Measurements from ENCODE around the gene CD37. TPM values are rescaled to one million over a fixed set of nuclear protein-coding genes. Genes with fewer than 3 reads are reported as not detected.
A peak's percentile ranks its signal among the peaks of the same experiment; 100 is the strongest.
"Not testable (repeated sequence)": the region's sequence is repeated elsewhere in the genome, so short reads cannot be mapped to it uniquely, and the experiment has no call there.

The CD37 gene
- total RNA-seq, 2 experiments from 2014 or later, result 178 to 181 TPM

DNA sequence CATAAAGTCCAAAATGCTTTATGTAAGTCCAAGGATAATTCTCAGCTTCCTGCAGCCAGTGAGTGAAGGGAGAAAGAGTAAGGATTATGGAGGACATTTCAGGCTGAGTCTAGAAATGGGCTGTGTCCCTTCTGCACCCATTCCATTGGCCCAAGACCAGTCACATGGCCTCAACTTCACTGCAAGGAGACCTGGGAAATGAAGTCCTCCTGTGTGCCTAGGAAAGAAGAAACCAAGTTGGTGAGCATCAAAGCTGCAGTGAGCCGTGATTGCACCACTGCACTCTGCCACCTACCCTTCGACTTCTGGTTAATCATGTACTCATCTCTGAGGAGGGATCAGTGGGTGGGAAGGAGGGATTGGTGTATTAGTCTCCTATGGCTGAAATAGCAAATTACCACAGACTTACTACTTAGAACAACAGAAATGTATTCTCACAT lies 3.6 kb upstream of the CD37 start:
- POLR2A ChIA-PET, result interaction anchor here (0.6 to 1.8 kb wide), 2 partner anchors 16 to 122 kb away, joined by 4 to 6 read pairs; partner anchors contain the start of gene ALDH16A1

GRCh38 chr19:49332691-49333417 lies 2.4 kb upstream of the CD37 start:
- ChIA-PET POLR2A (interaction anchor here (0.8 to 1.8 kb wide), 2 partner anchors 30 to 120 kb away, joined by 3 to 6 read pairs; partner anchors contain the start of genes ALDH16A1 and TEAD2), CTCF (interaction anchor here (1.4 to 2.0 kb wide), 3 partner anchors 12 to 143 kb away, joined by 3 to 8 read pairs (median 4); no protein-coding TSS in a partner anchor)
- peak overlapping the region; percentile 99 for H3K27ac Mint-ChIP-seq
- peaks cover 72% of the 10 kb centered on the region for H3K4me1 Mint-ChIP-seq (ENCODE audit: low read depth)
- peak overlapping the region; percentile 76 for H3K4me3 Mint-ChIP-seq
- not testable (repeated sequence) for H3K9me3 Mint-ChIP-seq, DNase-seq, H3K27me3 Mint-ChIP-seq
- intact Hi-C loops (cut with micrococcal nuclease), result loop anchor here (5.0 kb wide), 2 partner anchors 119 to 139 kb away; partner anchors contain the start of genes ALDH16A1, FLT3LG and PIH1D1
- H3K36me3 Mint-ChIP-seq, result peaks cover 10% of the 10 kb centered on the region

More for the DNA sequence above, 3.6 kb upstream of the CD37 start:
- H3K9me3 Mint-ChIP-seq, result no peaks in the 10 kb centered on the region
- peaks cover 69% of the 10 kb centered on the region for H3K4me1 Mint-ChIP-seq (ENCODE audit: low read depth)
- intact Hi-C loops (cut with micrococcal nuclease), result loop anchor here (5.0 kb wide), 2 partner anchors 121 to 141 kb away; partner anchors contain the start of genes ALDH16A1, FLT3LG and PIH1D1
- H3K36me3 Mint-ChIP-seq, result peaks cover 4% of the 10 kb centered on the region
- H3K27me3 Mint-ChIP-seq, result no peaks in the 10 kb centered on the region
- peak overlapping the region; percentile 99 for H3K27ac Mint-ChIP-seq
- CTCF ChIA-PET, result interaction anchor here (0.9 to 7.5 kb wide), 3 partner anchors 13 to 66 kb away, joined by 3 to 40 read pairs (median 4); no protein-coding TSS in a partner anchor
- DNase-seq, result peak; percentile 80
- peak overlapping the region; percentile 43 for H3K4me3 Mint-ChIP-seq

GRCh38 chr19:49333418-49333805 lies 1.8 kb upstream of the CD37 start:
- Mint-ChIP-seq H3K9me3 (no peaks in the 10 kb centered on the region), H3K27me3 (no peaks in the 10 kb centered on the region), H3K27ac (peak overlapping the region; percentile 99), H3K4me1 (ENCODE audit: low read depth) (peaks cover 72% of the 10 kb centered on the region), H3K4me3 (peak overlapping the region; percentile 76), H3K36me3 (peaks cover 13% of the 10 kb centered on the region)
- intact Hi-C loops (cut with micrococcal nuclease), result loop anchor here (5.0 kb wide), 2 partner anchors 119 to 139 kb away; partner anchors contain the start of genes ALDH16A1, FLT3LG and PIH1D1
- peak; percentile 19 for DNase-seq
- CTCF ChIA-PET, result interaction anchor here (1.5 to 2.0 kb wide), 2 partner anchors 32 to 143 kb away, joined by 3 to 8 read pairs; no protein-coding TSS in a partner anchor
- POLR2A ChIA-PET, result interaction anchor here (0.8 kb wide), 1 partner anchor 29 kb away, joined by 3 read pairs; the partner anchor contains the start of gene TEAD2

- Mint-ChIP-seq H3K36me3 (peaks cover 18% of the 10 kb centered on the region), H3K27ac (peak overlapping the region; percentile 99), H3K9me3 (no peaks in the 10 kb centered on the region), H3K27me3 (no peaks in the 10 kb centered on the region), H3K4me1 (ENCODE audit: low read depth) (peaks cover 71% of the 10 kb centered on the region), H3K4me3 (peak overlapping the region; percentile 76)
- peak; percentile 84 for DNase-seq
- CTCF ChIA-PET, result interaction anchor here (1.2 to 2.0 kb wide), 3 partner anchors 32 to 142 kb away, joined by 3 to 8 read pairs (median 5); no protein-coding TSS in a partner anchor
- POLR2A ChIA-PET, result interaction anchor here (0.8 kb wide), 1 partner anchor 29 kb away, joined by 3 read pairs; the partner anchor contains the start of gene TEAD2
- intact Hi-C loops (cut with micrococcal nuclease), result loop anchor here (2.0 to 5.0 kb wide), 3 partner anchors 29 to 138 kb away; partner anchors contain the start of genes ALDH16A1, DKKL1, FLT3LG and PIH1D1
Observed at GRCh38 chr19:49333811-49334288, 1.4 kb upstream of the CD37 start.

DNA sequence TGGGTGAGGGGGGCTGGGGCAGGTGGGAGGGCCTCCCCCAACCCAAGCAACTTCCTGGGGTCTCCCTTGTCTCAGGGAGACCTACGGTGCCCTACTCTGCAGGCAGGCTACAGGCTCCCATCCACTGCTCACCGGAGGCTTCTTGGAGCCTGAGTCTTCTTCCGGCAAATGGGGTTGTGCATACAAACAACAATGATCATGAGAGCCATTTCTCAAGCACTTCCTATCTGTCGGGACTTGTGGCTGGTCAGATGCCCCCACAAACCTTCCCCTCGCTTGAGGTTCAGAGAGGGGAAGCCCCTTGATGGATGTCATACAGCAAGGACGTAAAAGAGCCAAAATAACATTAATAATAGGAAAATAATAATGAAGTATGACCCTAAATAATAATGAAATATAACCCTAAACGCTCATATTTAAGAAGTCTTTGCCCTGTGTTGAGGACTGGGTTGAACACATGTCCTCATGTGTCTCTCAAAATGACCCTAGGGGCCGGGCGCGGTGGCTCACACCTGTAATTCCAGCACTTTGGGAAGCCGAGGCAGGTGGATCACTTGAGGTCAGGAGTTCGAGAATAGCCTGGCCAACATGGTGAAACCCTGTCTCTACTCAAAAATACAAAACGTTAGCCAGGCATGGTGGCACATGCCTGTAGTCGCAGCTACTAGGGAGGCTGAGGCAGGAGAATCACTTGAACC lies 727 bp downstream of the CD37 start:
- peak overlapping the region; percentile 99 for H3K27ac Mint-ChIP-seq
- H3K4me3 Mint-ChIP-seq, result peak overlapping the region; percentile 97
- intact Hi-C loops (cut with micrococcal nuclease), result loop anchor here (2.0 kb wide), 1 partner anchor 27 kb away; the partner anchor contains the start of genes DKKL1 and TEAD2
- DNase-seq, result peak; percentile 57
- H3K9me3 Mint-ChIP-seq, result no peaks in the 10 kb centered on the region
- H3K4me1 Mint-ChIP-seq (ENCODE audit: low read depth), result peaks cover 68% of the 10 kb centered on the region
- H3K27me3 Mint-ChIP-seq, result no peaks in the 10 kb centered on the region
- peaks cover 26% of the 10 kb centered on the region for H3K36me3 Mint-ChIP-seq
- ChIA-PET CTCF (interaction anchor here (1.0 kb wide), 1 partner anchor 70 kb away, joined by 3 read pairs; no protein-coding TSS in a partner anchor), POLR2A (no interaction called here)

- peak overlapping the region; percentile 65 for H3K27ac Mint-ChIP-seq
- intact Hi-C loops (cut with micrococcal nuclease), result no loop called here
- H3K27me3 Mint-ChIP-seq, result no peaks in the 10 kb centered on the region
- ChIA-PET CTCF (no interaction called here), POLR2A (interaction anchor here (0.6 kb wide), 1 partner anchor 323 kb away, joined by 4 read pairs; no protein-coding TSS in a partner anchor)
- peak overlapping the region; percentile 97 for H3K4me3 Mint-ChIP-seq
- H3K36me3 Mint-ChIP-seq, result peaks cover 26% of the 10 kb centered on the region
- no peak for DNase-seq
- no peaks in the 10 kb centered on the region for H3K9me3 Mint-ChIP-seq
- peaks cover 62% of the 10 kb centered on the region for H3K4me1 Mint-ChIP-seq (ENCODE audit: low read depth)
Observed at GRCh38 chr19:49336482-49337266, 1.5 kb downstream of the CD37 start.

- peaks cover 55% of the 10 kb centered on the region for H3K4me1 Mint-ChIP-seq (ENCODE audit: low read depth)
- no peaks in the 10 kb centered on the region for H3K9me3 Mint-ChIP-seq
- H3K4me3 Mint-ChIP-seq, result peak overlapping the region; percentile 7
- peaks cover 26% of the 10 kb centered on the region for H3K36me3 Mint-ChIP-seq
- ChIA-PET CTCF (interaction anchor here (0.7 kb wide), 1 partner anchor 112 kb away, joined by 4 read pairs; no protein-coding TSS in a partner anchor), POLR2A (no interaction called here)
- no peaks in the 10 kb centered on the region for H3K27me3 Mint-ChIP-seq
- peak overlapping the region; percentile 34 for H3K27ac Mint-ChIP-seq
- no peak for DNase-seq
- intact Hi-C loops (cut with micrococcal nuclease), result no loop called here
Observed at GRCh38 chr19:49337267-49338022, 2.2 kb downstream of the CD37 start.

DNA sequence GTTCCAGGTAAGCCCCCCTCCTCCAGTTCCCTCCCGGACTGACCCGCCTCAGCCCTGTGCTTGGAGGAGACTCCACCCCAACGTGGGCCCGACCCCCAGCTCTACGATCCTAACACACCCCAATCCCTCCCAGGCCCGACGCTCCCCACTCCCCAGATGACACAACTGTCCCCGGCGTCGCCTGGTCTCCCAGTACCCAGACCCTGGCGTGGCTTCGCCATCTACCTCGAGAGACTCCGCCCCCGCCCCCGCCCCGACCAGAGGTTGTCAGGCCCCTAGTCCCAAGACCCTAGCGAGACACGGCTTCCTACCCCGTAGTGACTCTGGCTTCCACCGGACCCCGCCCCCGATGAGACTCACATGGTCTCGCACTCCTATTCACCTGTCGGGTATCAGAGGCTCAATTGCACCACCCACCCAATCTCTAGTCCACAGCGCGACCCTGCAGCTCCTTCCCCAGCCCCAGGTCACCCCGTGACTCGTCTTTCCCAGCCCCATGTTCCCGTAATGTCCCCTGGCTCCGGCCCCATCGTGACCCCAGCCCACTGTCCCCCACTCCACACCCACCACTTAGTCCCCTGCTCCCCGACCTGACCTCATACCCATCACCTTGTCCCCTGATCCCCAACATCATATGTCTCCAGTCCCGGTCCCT lies 2.9 kb downstream of the CD37 start:
- no peak overlapping the region for H3K4me3 Mint-ChIP-seq
- ChIA-PET POLR2A (no interaction called here), CTCF (interaction anchor here (0.7 kb wide), 1 partner anchor 113 kb away, joined by 4 read pairs; no protein-coding TSS in a partner anchor)
- H3K27ac Mint-ChIP-seq, result peak overlapping the region; percentile 9
- H3K9me3 Mint-ChIP-seq, result no peaks in the 10 kb centered on the region
- peak; percentile 8 for DNase-seq
- no peaks in the 10 kb centered on the region for H3K27me3 Mint-ChIP-seq
- H3K4me1 Mint-ChIP-seq (ENCODE audit: low read depth), result peaks cover 55% of the 10 kb centered on the region
- peaks cover 26% of the 10 kb centered on the region for H3K36me3 Mint-ChIP-seq
- intact Hi-C loops (cut with micrococcal nuclease), result no loop called here

DNA sequence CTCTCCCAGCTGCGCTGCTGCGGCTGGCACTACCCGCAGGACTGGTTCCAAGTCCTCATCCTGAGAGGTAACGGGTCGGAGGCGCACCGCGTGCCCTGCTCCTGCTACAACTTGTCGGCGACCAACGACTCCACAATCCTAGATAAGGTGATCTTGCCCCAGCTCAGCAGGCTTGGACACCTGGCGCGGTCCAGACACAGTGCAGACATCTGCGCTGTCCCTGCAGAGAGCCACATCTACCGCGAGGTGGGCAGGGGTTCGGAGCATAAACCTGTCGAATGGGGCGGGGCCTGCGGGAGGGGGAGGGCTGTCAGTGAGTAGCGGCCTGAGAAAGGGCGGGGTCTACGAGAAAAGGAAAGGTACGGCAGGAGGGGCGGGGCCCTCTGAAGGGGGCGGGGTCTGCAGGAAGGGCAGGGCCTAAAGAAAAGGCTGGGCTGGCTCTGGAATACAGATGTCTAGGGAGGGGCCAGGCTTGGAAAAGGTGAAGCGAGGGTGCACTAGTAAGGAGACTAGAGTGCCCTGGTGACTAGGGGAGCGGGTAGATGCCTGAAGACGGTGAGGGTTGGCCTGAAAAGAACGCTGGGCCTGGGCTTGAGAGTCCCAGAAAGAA lies 3.6 kb downstream of the CD37 start:
- intact Hi-C loops (cut with micrococcal nuclease), result no loop called here
- H3K4me1 Mint-ChIP-seq (ENCODE audit: low read depth), result peaks cover 49% of the 10 kb centered on the region
- H3K9me3 Mint-ChIP-seq, result no peaks in the 10 kb centered on the region
- no peak overlapping the region for H3K4me3 Mint-ChIP-seq
- DNase-seq, result peak; percentile 49
- peak overlapping the region; percentile 9 for H3K27ac Mint-ChIP-seq
- no peaks in the 10 kb centered on the region for H3K27me3 Mint-ChIP-seq
- ChIA-PET CTCF (no interaction called here), POLR2A (no interaction called here)
- peaks cover 26% of the 10 kb centered on the region for H3K36me3 Mint-ChIP-seq
